GM19395 (cell line): ENCODE data around the gene ZNF853.
A peak's percentile ranks its signal among the peaks of the same experiment; 100 is the strongest.
"Not testable (repeated sequence)": the region's sequence is repeated elsewhere in the genome, so short reads cannot be mapped to it uniquely, and the experiment has no call there.

Source experiments
- ATAC-seq: cut with Tn5 transposase; IDR thresholded peaks from one replicate; pipeline ENCODE4 v1.9.1; 2021; ENCODE audit warnings: mild to moderate bottlenecking, moderate library complexity; ENCODE audit not compliant: unreplicated experiment

ZNF853 gene

GRCh38 chr7:6634971-6635370 lies 19.6 kb downstream of the ZNF853 start:
- ATAC-seq = not testable (repeated sequence)

GRCh38 chr7:6636741-6637543 lies 21.5 kb downstream of the ZNF853 start, which contains the start of gene ZNF316:
TSS of gene ZNF316 (plus strand) at chr7:6637318. CDS start at chr7:6642410, 5,092 bp downstream.
- peak; percentile 54 for ATAC-seq

- ATAC-seq = peak; percentile 84
Measured at GRCh38 chr7:6637544-6638229, 22.3 kb downstream of the ZNF853 start.

- no peak for ATAC-seq
Measured at GRCh38 chr7:6639032-6639431, 23.6 kb downstream of the ZNF853 start.

- ATAC-seq = no peak
Measured at GRCh38 chr7:6639627-6640026, 24.2 kb downstream of the ZNF853 start.

GRCh38 chr7:6640246-6640721 lies 24.9 kb downstream of the ZNF853 start:
- no peak for ATAC-seq

- ATAC-seq = no peak
Measured at GRCh38 chr7:6641305-6642035, 26.1 kb downstream of the ZNF853 start.

GRCh38 chr7:6642239-6642839 lies 26.9 kb downstream of the ZNF853 start:
- ATAC-seq = no peak

GRCh38 chr7:6642861-6643640 lies 27.6 kb downstream of the ZNF853 start:
- no peak for ATAC-seq

GRCh38 chr7:6643915-6644625 lies 28.7 kb downstream of the ZNF853 start:
- no peak for ATAC-seq

GRCh38 chr7:6644728-6645127 lies 29.3 kb downstream of the ZNF853 start:
- no peak for ATAC-seq

GRCh38 chr7:6646465-6646864 lies 31.1 kb downstream of the ZNF853 start:
- ATAC-seq = no peak

GRCh38 chr7:6647080-6647479 lies 31.7 kb downstream of the ZNF853 start:
- ATAC-seq = no peak

- ATAC-seq = no peak
Measured at GRCh38 chr7:6647541-6647940, 32.1 kb downstream of the ZNF853 start.

- no peak for ATAC-seq
Measured at GRCh38 chr7:6648066-6648814, 32.8 kb downstream of the ZNF853 start.

- no peak for ATAC-seq
Measured at GRCh38 chr7:6648815-6649104, 33.4 kb downstream of the ZNF853 start.

- no peak for ATAC-seq
Measured at GRCh38 chr7:6649241-6649961, 34.0 kb downstream of the ZNF853 start.

- no peak for ATAC-seq
Measured at GRCh38 chr7:6650086-6650485, 34.7 kb downstream of the ZNF853 start.
